ENCODE results near the gene USP35.

The USP35 gene, protein sequence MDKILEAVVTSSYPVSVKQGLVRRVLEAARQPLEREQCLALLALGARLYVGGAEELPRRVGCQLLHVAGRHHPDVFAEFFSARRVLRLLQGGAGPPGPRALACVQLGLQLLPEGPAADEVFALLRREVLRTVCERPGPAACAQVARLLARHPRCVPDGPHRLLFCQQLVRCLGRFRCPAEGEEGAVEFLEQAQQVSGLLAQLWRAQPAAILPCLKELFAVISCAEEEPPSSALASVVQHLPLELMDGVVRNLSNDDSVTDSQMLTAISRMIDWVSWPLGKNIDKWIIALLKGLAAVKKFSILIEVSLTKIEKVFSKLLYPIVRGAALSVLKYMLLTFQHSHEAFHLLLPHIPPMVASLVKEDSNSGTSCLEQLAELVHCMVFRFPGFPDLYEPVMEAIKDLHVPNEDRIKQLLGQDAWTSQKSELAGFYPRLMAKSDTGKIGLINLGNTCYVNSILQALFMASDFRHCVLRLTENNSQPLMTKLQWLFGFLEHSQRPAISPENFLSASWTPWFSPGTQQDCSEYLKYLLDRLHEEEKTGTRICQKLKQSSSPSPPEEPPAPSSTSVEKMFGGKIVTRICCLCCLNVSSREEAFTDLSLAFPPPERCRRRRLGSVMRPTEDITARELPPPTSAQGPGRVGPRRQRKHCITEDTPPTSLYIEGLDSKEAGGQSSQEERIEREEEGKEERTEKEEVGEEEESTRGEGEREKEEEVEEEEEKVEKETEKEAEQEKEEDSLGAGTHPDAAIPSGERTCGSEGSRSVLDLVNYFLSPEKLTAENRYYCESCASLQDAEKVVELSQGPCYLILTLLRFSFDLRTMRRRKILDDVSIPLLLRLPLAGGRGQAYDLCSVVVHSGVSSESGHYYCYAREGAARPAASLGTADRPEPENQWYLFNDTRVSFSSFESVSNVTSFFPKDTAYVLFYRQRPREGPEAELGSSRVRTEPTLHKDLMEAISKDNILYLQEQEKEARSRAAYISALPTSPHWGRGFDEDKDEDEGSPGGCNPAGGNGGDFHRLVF

GRCh38 chr11:78188286-78189173 lies at the start of gene USP35, which contains the start of gene KCTD21:
Gene USP35, plus strand, starts transcription at chr11:78188919. Its CDS starts 7,327 bp downstream, at chr11:78196246.
Gene KCTD21, minus strand, starts transcription at chr11:78188626. Its CDS starts 14,072 bp downstream, at chr11:78174554.
- DNase-seq (ENCODE audit: low read depth), result peak; percentile 90

- peak; percentile 88 for DNase-seq (ENCODE audit: low read depth)
Observed at GRCh38 chr11:78139422-78140391, 49.0 kb upstream of the USP35 start, which contains the start of gene ALG8. Gene ALG8, minus strand, starts transcription at chr11:78139626. Its CDS starts 38 bp downstream, at chr11:78139588.

DNA sequence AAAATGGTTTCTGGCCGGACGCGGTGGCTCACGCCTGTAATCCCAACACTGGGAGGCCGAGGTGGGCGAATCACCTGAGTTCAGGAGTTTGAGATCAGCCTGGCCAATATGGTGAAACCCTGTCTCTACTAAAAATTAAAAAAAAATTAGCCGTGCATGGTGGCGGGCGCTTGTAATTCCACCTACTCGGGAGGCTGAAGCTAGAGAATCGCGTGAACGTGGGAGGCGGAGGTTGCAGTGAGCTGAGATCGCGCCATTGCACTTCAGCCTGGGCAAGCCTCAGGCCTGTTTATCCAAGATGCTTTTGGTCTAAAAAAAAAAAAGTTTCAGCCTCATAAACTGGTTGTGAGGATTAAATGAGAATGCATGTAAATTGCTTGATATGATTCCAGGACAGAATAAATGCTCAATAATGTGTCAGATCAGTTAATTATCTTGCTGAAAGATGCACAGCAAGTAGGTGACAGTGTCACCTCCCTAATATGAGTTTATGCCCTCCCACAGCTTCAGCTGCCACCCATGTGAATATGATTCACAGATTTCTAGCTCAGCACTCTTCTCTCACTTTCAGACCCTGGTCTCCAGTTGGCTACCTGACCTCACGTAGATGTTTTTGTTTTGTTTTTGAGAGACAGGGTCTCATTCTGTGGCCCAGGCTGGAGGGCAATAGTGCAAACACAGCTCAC lies 48.2 kb upstream of the USP35 start:
- DNase-seq (ENCODE audit: low read depth), result no peak

DNA sequence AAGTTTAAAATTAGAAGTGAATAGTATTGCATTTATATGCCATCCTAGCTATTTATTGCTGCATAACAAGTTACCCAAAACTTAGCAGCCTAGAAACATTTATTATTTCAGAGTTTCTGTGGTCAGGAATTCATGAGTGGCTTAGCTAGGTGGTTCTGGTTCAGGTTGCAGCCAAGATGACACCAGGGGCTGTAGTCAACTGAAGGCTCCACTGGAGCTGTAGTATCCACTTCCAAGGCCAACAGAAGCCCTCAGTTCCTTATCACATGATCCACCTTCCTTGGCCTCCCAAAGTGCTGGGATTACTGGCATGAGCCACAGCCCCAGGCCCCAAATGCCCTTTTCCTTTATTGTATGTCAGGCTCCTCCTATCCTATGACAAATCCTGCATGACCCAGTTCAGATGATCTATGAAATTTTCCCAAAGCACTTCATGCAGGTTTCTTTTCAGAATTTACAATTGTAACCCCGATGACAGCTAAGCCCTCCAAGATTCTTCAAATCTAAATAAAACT lies 43.2 kb upstream of the USP35 start:
- no peak for DNase-seq (ENCODE audit: low read depth)

GRCh38 chr11:78147807-78148206 lies 40.9 kb upstream of the USP35 start:
- no peak for DNase-seq (ENCODE audit: low read depth)

DNA sequence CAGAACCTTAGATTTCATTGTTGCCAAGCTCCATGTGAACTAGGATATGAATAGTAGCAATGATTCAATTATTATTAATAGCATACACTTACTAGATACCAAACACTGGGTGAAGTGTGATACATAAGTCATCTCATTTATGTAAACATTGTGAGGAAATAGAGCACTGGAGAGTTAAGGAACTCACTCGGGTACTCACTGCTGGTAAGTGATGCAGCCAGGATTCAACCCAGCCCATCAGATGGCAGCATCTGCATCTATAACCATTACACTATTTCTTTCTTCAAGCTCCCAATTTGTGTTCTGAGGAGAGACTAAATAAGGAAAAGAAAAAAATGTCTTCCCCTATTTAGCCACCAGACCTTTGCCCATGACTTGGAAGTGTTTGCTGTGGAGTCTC lies 39.1 kb upstream of the USP35 start:
- DNase-seq (ENCODE audit: low read depth), result no peak

DNA sequence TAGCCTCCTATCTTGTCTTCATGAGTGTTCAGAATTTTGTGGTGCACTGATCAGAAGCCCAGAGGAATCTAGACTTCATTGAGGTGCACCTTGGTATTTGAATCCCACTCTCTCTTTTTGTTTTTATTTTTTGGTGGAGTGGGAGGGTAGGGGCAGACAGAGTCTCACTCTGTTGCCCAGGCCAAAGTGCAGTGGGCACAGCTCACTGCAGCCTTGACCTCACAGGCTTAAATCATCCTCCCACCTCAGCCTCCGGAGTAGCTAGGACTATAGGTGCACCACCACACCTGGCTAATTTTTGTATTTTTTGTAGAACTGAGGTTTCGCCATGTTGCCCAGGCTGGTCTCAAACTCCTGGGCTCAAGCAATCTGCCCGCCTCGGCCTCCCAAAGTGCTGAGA lies 38.4 kb upstream of the USP35 start:
- DNase-seq (ENCODE audit: low read depth), result no peak

- no peak for DNase-seq (ENCODE audit: low read depth)
Observed at GRCh38 chr11:78150754-78151153, 38.0 kb upstream of the USP35 start.

DNA sequence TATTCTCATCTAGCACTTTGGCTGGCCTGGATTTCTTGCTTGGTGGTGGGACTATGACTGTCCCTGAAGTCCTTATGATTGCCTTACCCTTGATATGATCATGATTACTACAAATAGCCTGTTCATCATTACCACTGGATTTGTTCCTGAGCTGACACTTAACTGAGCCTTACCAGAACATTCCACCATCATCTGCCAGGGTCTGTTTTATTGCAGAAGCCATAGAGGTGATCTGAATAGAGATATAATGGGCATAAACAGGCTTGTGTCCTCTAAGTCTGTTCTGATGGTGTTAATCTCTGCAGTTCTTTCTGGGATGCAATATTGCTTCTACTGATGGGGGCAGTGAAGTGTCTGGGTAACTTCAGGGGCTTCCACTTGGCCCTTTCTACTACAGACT lies 36.9 kb upstream of the USP35 start:
- DNase-seq (ENCODE audit: low read depth), result no peak

DNA sequence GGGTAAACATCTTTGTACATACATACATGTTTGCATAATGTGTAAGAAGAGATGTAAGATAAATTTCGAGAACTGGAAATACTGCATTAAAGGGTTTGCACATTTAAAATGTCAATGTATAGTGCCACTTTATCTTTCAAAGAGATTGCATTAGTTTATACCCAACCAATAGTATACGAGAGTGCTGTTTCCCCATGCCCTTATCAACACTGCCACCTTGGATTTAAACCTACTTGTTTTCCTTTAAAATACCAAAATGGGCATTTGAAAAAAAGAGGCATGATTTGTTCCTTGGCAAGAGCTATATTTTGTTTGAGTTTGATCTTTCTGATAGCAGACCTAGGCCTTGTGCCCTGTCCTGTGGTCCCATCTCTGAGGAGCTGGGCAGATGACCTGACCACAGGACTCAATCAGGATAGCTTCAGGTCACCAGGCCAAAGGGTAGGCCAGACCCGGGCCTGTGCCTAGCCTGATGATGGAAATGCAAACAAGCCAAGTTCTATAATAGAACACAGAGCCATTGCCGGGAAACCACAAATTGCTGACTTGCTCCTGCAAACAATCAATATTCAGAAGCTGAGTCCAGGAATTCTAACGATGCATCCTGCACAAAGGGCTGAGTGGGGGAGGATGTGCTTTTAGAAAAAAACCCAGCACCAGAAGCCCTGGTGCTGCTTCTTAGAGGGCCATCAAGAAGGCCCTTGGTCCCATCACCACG lies 32.4 kb upstream of the USP35 start:
- no peak for DNase-seq (ENCODE audit: low read depth)

GRCh38 chr11:78158987-78159652 lies 29.6 kb upstream of the USP35 start:
- DNase-seq (ENCODE audit: low read depth), result no peak

- no peak for DNase-seq (ENCODE audit: low read depth)
Observed at GRCh38 chr11:78160557-78160956, 28.2 kb upstream of the USP35 start.

GRCh38 chr11:78161346-78161745 lies 27.4 kb upstream of the USP35 start:
- DNase-seq (ENCODE audit: low read depth), result no peak

- DNase-seq (ENCODE audit: low read depth), result no peak
Observed at GRCh38 chr11:78161962-78162371, 26.8 kb upstream of the USP35 start.

GRCh38 chr11:78163828-78164227 lies 24.9 kb upstream of the USP35 start:
- no peak for DNase-seq (ENCODE audit: low read depth)

GRCh38 chr11:78164471-78164870 lies 24.2 kb upstream of the USP35 start:
- no peak for DNase-seq (ENCODE audit: low read depth)

DNA sequence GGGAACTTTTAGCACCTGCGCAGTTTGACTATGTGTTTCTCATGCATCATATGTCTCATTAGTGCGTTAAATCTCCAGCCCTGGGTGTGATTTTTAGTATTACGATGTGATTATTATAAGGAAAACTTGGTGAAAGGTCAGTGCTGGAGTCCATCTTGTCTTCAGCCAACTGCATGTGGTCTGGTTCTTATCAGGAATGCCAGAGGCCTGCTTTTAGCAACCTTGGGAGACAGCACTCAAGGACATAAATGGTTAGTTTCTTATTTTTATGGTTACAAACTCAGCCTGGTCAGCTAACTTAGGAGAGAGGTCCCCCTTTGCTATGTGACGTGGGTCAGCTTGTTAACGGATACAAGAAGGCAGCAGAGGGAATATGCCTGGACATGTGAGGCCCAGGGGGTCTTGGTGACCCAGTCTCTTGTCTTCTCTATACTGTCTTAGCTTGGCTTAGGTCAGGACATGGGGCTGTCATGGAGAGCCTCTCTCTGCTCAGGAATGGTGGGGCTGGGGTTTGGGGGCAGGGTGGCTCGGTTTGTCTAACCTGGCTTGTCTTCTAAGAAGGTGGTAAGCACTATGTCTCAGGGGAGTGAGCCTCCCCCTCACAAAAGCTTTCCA lies 21.8 kb upstream of the USP35 start:
- no peak for DNase-seq (ENCODE audit: low read depth)

Measured in HS-27A (cell line).